ENCODE measurements around the gene C6orf163. TPM values are rescaled to one million over a fixed set of nuclear protein-coding genes. Genes with fewer than 3 reads are reported as not detected.

The C6orf163 gene
- total RNA-seq, 1 experiment from 2014 or later, result 1.5 TPM

- H3K4me1 ChIP-seq (ENCODE audit: control insufficient read depth in 1 of 2, insufficient read depth in 2 of 2, low read length in 2 of 2), result no peaks in the 10 kb centered on the region
- no peak overlapping the region for H3K27ac ChIP-seq (ENCODE audit: low read depth, low read length)
- no TSS peak for BruUV-seq (replicated peaks)
- no peaks in the 10 kb centered on the region for H3K79me2 ChIP-seq (ENCODE audit: insufficient read depth, low read length)
- ChIA-PET CTCF (no interaction called here), POLR2A (no interaction called here), RAD21 (ENCODE audit: low non-redundant PET in 1 of 2, low total read pairs in 2 of 2, uncharacterized antibody in 2 of 2, unreplicated experiment in 2 of 2) (no interaction called here)
- H3K4me2 ChIP-seq (ENCODE audit: low read length), result no peak overlapping the region
- H3K9me3 ChIP-seq (ENCODE audit: control insufficient read depth in 1 of 2, insufficient read depth in 1 of 2, low read depth in 1 of 2, low read length in 2 of 2), result no peaks in the 10 kb centered on the region
- no peak overlapping the region for H3K9ac ChIP-seq (ENCODE audit: low read length)
- H3K4me3 ChIP-seq (replicated peaks in 1 of 2; ENCODE audit: low read depth in 1 of 2, low read length in 2 of 2), result no peak overlapping the region
- intact Hi-C loops (cut with micrococcal nuclease), result no loop called here
- no peak overlapping the region for H2AFZ ChIP-seq (ENCODE audit: low read depth, low read length, poor library complexity, severe bottlenecking)
- no peaks in the 10 kb centered on the region for H3K36me3 ChIP-seq (ENCODE audit: control insufficient read depth in 1 of 2, insufficient read depth in 2 of 2, low read length in 2 of 2)
- H4K20me1 ChIP-seq (ENCODE audit: insufficient read depth), result no peaks in the 10 kb centered on the region
- H3K27me3 ChIP-seq (ENCODE audit: insufficient read depth, low read length), result peaks cover 18% of the 10 kb centered on the region; the same call in 1 of the 2 replicates
- TF ChIP-seq SP1 (IDR thresholded peaks at IDR 0.05; ENCODE audit: low read depth), result no peak
- no peak for TF ChIP-seq CBX3 (IDR thresholded peaks at IDR 0.05; ENCODE audit: low read depth)
- TF ChIP-seq ZNF274 (IDR thresholded peaks at IDR 0.05; ENCODE audit: low read depth, low read length), result no peak
- TF ChIP-seq ZFX (IDR thresholded peaks at IDR 0.05), result no peak
- TF ChIP-seq EZH2 (IDR thresholded peaks at IDR 0.05), result no peak
- no peak for ATAC-seq
- DNase-seq (ENCODE audit: low read depth, low spot score), result no peak
- H3K9me2 ChIP-seq (ENCODE audit: insufficient read depth), result no peaks in the 10 kb centered on the region
Measured at GRCh38 chr6:87312860-87313259, 31.8 kb upstream of the C6orf163 start.

GRCh38 chr6:87315071-87315470, 29.5 kb upstream of the C6orf163 start:
- Histone ChIP-seq H3K9me2 (ENCODE audit: insufficient read depth) (0 out of 2 replicates have a peak, but pooled peaks cover 2% of the 10 kb centered on the region), H2AFZ (ENCODE audit: low read depth, low read length, poor library complexity, severe bottlenecking) (no peak overlapping the region), H3K9ac (ENCODE audit: low read length) (no peak overlapping the region), H3K4me2 (ENCODE audit: low read length) (no peak overlapping the region), H3K4me1 (ENCODE audit: control insufficient read depth in 1 of 2, insufficient read depth in 2 of 2, low read length in 2 of 2) (no peaks in the 10 kb centered on the region), H3K79me2 (ENCODE audit: insufficient read depth, low read length) (no peaks in the 10 kb centered on the region), H3K36me3 (ENCODE audit: control insufficient read depth in 1 of 2, insufficient read depth in 2 of 2, low read length in 2 of 2) (no peaks in the 10 kb centered on the region), H3K27me3 (ENCODE audit: insufficient read depth, low read length) (peaks cover 18% of the 10 kb centered on the region; the same call in 1 of the 2 replicates), H4K20me1 (ENCODE audit: insufficient read depth) (no peaks in the 10 kb centered on the region), H3K9me3 (ENCODE audit: control insufficient read depth in 1 of 2, insufficient read depth in 1 of 2, low read depth in 1 of 2, low read length in 2 of 2) (no peaks in the 10 kb centered on the region), H3K27ac (ENCODE audit: low read depth, low read length) (no peak overlapping the region), H3K4me3 (replicated peaks in 1 of 2; ENCODE audit: low read depth in 1 of 2, low read length in 2 of 2) (no peak overlapping the region)
- RAD21 ChIA-PET (ENCODE audit: low non-redundant PET in 1 of 2, low total read pairs in 2 of 2, uncharacterized antibody in 2 of 2, unreplicated experiment in 2 of 2), result no interaction called here
- POLR2A ChIA-PET, result no interaction called here
- no TSS peak for BruUV-seq (replicated peaks)
- TF ChIP-seq ELF1 (IDR thresholded peaks at IDR 0.05; ENCODE audit: borderline replicate concordance, low read depth), result no peak
- no peak for TF ChIP-seq RAD21 (IDR thresholded peaks at IDR 0.05; ENCODE audit: low read depth)
- no peak for TF ChIP-seq CEBPB (IDR thresholded peaks at IDR 0.05; ENCODE audit: low read depth)
- TF ChIP-seq REST (IDR thresholded peaks at IDR 0.05; ENCODE audit: low read depth), result no peak
- no peak for TF ChIP-seq EZH2phosphoT487 (IDR thresholded peaks at IDR 0.05; ENCODE audit: borderline replicate concordance)
- TF ChIP-seq TCF7L2 (IDR thresholded peaks at IDR 0.05; ENCODE audit: borderline replicate concordance, extremely low read depth, insufficient read depth, insufficient read length), result no peak
- TF ChIP-seq POLR2A (IDR thresholded peaks at IDR 0.05; ENCODE audit: borderline replicate concordance, extremely low read depth, insufficient read depth, insufficient read length), result no peak
- no peak for TF ChIP-seq YY1 (IDR thresholded peaks at IDR 0.05; ENCODE audit: extremely low read depth, insufficient replicate concordance, low read depth, low read length)
- no peak for TF ChIP-seq JUND (IDR thresholded peaks at IDR 0.05)
- DNase-seq (ENCODE audit: low read depth, low spot score) (no peak), ATAC-seq (no peak)
- intact Hi-C loops (cut with micrococcal nuclease), result no loop called here
- CTCF ChIA-PET, result no interaction called here
